ENCODE data around the gene KANSL3.
"Not testable (repeated sequence)": the region's sequence is repeated elsewhere in the genome, so short reads cannot be mapped to it uniquely, and the experiment has no call there.

The KANSL3 gene

DNA sequence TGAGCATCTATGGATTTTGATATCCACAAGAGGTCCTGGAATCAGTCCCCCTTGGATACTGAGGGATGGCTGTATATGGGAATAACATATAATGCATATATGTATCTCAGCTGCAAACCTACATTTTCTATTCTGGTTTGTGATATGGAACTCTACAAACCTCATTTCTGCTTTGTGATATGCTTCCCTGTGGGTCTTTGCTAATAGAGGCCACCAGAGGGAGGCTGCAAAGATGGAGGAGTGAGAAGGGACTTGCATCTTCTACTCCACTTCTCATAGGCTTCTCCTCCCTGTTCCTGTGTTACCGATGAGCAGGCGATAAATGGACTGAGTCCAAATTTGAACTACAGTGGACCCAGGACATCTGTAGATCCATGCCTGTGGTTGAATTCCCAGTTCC lies 63.7 kb downstream of the KANSL3 start:
- no peaks in the 10 kb centered on the region for H3K27me3 Mint-ChIP-seq

DNA sequence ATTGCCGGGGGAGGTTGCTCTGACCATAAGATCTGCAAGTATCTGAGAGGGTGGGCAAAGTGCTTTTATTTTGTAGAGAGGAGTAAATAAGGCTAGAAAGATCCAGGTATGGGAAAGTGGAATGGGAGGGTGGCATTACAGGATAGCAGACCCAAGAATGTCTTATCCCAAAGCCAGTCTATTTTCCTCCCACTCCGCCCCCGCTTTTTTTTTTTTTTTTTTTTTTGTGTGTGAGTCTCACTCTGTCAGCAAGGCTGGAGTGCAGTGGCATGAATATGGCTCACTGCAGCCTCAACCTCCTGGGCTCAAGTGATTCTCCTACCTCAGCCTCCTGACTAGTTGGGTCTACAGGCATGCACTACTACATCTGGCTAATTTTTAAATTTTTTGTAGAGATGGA lies 70.0 kb downstream of the KANSL3 start:
- no peak overlapping the region for H3K27ac Mint-ChIP-seq
- no peak for DNase-seq
- H3K27me3 Mint-ChIP-seq: no peaks in the 10 kb centered on the region
- no peak overlapping the region for H3K4me3 Mint-ChIP-seq
- H3K36me3 Mint-ChIP-seq (ENCODE audit: low read depth): peaks cover 1% of the 10 kb centered on the region
- no peak for ATAC-seq
- no peaks in the 10 kb centered on the region for H3K4me1 Mint-ChIP-seq
- no peaks in the 10 kb centered on the region for H3K9me3 Mint-ChIP-seq

More for the DNA sequence above, 63.7 kb downstream of the KANSL3 start:
- H3K27ac Mint-ChIP-seq: no peak overlapping the region
- ATAC-seq (no peak), DNase-seq (no peak)
- H3K4me1 Mint-ChIP-seq: no peaks in the 10 kb centered on the region
- peaks cover 1% of the 10 kb centered on the region for H3K36me3 Mint-ChIP-seq (ENCODE audit: low read depth)
- H3K9me3 Mint-ChIP-seq: no peaks in the 10 kb centered on the region
- no peak overlapping the region for H3K4me3 Mint-ChIP-seq

DNA sequence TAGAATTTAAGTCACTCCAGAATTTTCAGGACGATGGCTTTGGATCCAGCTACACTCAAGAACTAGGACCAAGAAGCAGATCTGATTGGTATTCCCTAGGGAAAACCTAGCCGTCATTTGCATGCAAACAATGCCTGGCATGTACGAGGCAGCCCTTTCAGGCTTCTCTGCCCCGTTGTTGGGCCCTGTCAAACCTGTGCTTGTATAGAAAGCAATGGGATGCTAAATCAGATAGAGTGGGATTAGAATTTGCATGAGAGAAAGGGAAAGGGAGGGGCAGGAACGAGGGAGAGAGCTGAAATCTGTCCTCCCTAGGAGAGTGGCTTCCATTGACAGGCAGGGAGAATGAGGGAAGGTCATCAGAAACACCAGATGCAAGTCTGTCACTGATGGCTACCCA lies 73.0 kb downstream of the KANSL3 start:
- Mint-ChIP-seq H3K27me3 (no peaks in the 10 kb centered on the region), H3K4me1 (no peaks in the 10 kb centered on the region), H3K9me3 (no peaks in the 10 kb centered on the region), H3K4me3 (no peak overlapping the region), H3K27ac (no peak overlapping the region), H3K36me3 (ENCODE audit: low read depth) (no peaks in the 10 kb centered on the region)
- ATAC-seq (no peak), DNase-seq (no peak)

DNA sequence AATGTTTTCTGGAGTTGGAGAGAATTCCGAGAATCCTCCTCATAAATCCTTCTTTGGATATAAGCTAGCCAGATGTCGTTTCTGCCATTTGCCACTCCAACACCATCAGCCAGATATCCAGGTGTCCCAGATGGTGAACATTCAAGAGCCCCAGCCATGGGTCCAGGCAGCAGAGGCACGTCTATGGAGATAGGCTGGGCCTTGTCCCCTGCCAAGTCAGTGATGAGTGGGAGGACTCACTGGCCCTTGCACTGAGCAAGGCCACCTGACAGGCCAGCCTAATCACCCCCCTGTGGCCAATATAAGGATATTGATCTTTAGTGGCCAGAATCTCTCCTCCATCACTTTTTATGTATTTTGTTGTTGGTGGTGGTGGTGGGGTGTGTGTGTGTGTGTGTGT lies 73.5 kb downstream of the KANSL3 start:
- Mint-ChIP-seq H3K27ac (no peak overlapping the region), H3K27me3 (no peaks in the 10 kb centered on the region), H3K4me1 (no peaks in the 10 kb centered on the region), H3K9me3 (no peaks in the 10 kb centered on the region), H3K36me3 (ENCODE audit: low read depth) (no peaks in the 10 kb centered on the region), H3K4me3 (no peak overlapping the region)
- DNase-seq (no peak), ATAC-seq (no peak)

DNA sequence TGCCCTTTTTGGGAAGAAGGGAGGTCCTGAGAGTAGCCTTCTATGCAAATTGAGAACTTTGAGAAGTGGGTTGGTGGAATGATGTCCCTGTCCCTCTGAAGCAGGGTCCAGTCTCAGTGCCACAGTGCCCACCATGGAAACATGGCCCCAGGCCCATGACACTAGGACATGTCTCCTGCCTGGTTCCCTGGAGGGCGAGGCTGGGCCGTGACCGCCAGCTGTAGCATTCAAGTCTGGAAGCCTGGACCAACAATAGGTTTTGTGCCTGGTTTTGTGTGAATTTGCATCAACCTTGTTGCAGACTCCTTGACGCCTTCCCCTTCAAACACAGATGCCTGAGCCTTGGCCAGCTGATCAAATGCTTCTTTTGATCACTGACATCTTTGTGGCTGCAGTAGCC lies 74.1 kb downstream of the KANSL3 start:
- H3K27me3 Mint-ChIP-seq: no peaks in the 10 kb centered on the region
- no peak overlapping the region for H3K4me3 Mint-ChIP-seq
- no peaks in the 10 kb centered on the region for H3K36me3 Mint-ChIP-seq (ENCODE audit: low read depth)
- no peaks in the 10 kb centered on the region for H3K4me1 Mint-ChIP-seq
- DNase-seq (no peak), ATAC-seq (no peak)
- H3K27ac Mint-ChIP-seq: no peak overlapping the region
- H3K9me3 Mint-ChIP-seq: no peaks in the 10 kb centered on the region

DNA sequence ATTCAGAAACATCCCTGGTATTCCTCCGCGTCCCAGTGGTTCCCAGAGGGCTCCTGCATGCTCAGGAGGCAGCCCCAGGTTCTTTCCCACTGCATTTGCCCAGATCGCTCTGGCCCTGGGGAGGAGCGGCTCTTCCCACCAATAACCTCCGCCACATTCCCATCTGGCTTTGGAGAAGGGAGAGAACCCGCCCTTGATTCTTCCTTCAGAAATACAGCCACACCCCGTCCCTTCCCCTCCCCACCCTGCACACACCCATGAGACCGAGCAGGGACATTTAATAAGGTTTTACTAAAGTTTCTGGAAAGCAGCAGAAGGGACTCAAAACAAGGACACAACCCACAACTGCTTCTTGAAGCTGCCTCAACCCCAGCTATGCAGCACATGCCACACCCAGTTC lies 79.6 kb downstream of the KANSL3 start:
- Mint-ChIP-seq H3K27ac (no peak overlapping the region), H3K27me3 (no peaks in the 10 kb centered on the region), H3K9me3 (peaks cover 6% of the 10 kb centered on the region), H3K36me3 (ENCODE audit: low read depth) (no peaks in the 10 kb centered on the region), H3K4me3 (no peak overlapping the region), H3K4me1 (peaks cover 23% of the 10 kb centered on the region)
- ATAC-seq (no peak), DNase-seq (no peak)

DNA sequence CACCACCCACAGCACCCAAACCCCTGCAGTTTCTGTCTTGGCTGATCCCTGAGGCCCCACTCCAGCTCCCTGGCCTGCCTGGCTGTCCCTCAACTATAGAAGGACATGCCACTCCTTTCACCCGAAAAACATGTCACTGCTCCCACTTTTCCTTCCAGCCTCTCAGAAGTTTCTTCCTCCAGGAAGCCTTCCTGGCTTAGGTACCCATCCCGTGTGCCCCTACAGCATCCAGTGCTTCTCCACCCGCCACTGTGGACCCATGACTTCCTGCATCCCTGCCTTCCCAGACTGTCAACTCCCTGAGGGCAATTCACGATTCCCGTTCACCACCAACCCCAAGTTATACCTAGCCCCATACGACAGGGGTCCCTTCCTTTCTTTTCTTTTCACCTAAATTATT lies 80.1 kb downstream of the KANSL3 start:
- ATAC-seq (no peak), DNase-seq (no peak)
- H3K36me3 Mint-ChIP-seq (ENCODE audit: low read depth): no peaks in the 10 kb centered on the region
- H3K4me1 Mint-ChIP-seq: peaks cover 25% of the 10 kb centered on the region
- H3K9me3 Mint-ChIP-seq: peaks cover 6% of the 10 kb centered on the region
- H3K27me3 Mint-ChIP-seq: no peaks in the 10 kb centered on the region
- H3K4me3 Mint-ChIP-seq: no peak overlapping the region
- no peak overlapping the region for H3K27ac Mint-ChIP-seq

DNA sequence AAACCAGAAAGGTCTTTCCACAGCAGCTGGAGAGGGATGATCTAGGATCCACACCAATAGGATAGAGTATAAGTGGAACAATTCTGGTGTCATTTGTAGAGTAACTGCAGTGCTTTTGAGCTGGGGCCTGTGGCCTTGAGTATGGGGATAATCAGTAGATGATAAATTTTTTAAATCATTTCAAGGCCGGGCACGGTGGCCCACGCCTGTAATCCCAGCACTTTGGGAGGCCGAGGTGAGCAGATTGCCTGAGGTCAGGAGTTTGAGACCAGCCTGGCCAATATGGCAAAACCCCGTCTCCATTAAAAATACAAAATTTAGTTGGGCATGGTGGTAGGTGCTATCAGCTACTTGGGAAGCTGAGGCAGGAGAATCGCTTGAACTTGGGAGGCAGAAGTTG lies 80.7 kb downstream of the KANSL3 start:
- not testable (repeated sequence) for H3K9me3 Mint-ChIP-seq; ATAC-seq; DNase-seq; H3K27me3 Mint-ChIP-seq; H3K27ac Mint-ChIP-seq; H3K4me3 Mint-ChIP-seq; H3K36me3 Mint-ChIP-seq (ENCODE audit: low read depth)
- peaks cover 28% of the 10 kb centered on the region for H3K4me1 Mint-ChIP-seq

DNA sequence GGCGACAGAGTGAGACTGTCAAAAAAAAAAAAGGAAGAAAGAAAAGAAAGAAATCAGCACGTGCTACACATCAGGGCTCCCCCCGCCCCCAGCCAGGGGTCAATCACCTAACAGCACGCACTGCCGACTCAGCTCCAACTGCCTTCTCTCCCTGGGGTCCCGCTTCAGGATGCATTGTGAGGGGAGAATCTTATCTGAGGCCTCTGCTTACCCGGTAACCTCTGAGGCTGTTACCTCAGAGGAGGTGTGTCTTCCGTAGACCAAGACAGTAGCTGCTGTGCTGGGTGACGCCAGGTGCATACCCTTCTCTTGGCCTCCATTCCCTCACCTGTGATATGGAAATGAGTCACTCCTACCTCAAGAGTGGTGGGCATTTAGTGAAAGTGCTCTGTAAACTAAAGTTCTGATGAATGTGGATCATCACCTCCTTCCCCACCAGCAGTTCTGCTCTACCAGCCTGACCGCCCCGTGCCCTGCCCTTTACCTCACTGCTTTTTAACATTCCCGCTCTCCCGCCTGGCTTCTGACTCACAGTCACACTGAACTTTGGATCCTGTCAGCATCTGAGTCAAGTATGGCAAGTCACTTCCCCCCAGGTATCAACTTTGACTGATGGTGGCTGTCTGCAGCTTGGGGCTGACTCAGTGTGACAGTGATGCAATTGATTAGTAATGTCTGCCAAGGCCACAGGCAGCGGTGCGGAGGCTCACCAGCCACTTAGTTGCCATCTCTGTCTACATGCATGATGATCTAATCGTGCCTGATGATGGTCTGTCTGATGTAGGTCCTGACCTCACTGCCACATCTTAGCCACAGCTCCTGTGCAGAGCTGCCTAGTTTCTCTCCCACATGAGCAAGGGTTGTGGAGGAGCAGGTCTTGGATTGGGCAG lies 81.4 kb downstream of the KANSL3 start:
- no peak overlapping the region for H3K4me3 Mint-ChIP-seq
- H3K27me3 Mint-ChIP-seq: no peaks in the 10 kb centered on the region
- DNase-seq (peak; percentile 52), ATAC-seq (peak; percentile 85)
- H3K27ac Mint-ChIP-seq: no peak overlapping the region
- peaks cover 6% of the 10 kb centered on the region for H3K9me3 Mint-ChIP-seq
- H3K36me3 Mint-ChIP-seq (ENCODE audit: low read depth): peaks cover 2% of the 10 kb centered on the region
- peaks cover 28% of the 10 kb centered on the region for H3K4me1 Mint-ChIP-seq

DNA sequence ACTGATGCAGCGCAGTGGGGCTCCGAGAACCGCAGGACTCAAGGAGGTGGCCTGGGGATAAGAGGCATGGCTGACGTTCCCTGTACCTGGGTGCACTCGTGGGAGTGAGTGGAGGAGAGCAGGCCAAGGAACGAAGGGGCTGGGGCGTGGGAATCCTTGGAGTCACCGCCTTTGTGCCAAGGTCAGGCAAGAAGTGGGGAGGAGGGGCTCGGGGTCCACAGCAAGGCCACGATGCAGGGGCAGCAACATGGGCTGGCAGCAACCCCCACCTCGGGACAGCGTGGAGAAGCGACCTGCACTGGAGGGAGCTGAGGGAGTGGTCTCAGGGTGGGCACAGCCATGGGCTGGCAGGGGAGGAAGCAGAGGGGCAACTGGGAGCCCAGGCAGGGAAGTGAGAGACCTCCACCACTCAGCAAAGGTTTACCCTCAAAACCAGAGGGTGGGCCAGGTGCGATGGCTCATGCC lies 82.9 kb downstream of the KANSL3 start:
- peaks cover 2% of the 10 kb centered on the region for H3K36me3 Mint-ChIP-seq (ENCODE audit: low read depth)
- peaks cover 28% of the 10 kb centered on the region for H3K4me1 Mint-ChIP-seq
- ATAC-seq (no peak), DNase-seq (no peak)
- H3K4me3 Mint-ChIP-seq: no peak overlapping the region
- H3K27ac Mint-ChIP-seq: peak overlapping the region; percentile 27
- H3K9me3 Mint-ChIP-seq: peaks cover 6% of the 10 kb centered on the region
- H3K27me3 Mint-ChIP-seq: no peaks in the 10 kb centered on the region

DNA sequence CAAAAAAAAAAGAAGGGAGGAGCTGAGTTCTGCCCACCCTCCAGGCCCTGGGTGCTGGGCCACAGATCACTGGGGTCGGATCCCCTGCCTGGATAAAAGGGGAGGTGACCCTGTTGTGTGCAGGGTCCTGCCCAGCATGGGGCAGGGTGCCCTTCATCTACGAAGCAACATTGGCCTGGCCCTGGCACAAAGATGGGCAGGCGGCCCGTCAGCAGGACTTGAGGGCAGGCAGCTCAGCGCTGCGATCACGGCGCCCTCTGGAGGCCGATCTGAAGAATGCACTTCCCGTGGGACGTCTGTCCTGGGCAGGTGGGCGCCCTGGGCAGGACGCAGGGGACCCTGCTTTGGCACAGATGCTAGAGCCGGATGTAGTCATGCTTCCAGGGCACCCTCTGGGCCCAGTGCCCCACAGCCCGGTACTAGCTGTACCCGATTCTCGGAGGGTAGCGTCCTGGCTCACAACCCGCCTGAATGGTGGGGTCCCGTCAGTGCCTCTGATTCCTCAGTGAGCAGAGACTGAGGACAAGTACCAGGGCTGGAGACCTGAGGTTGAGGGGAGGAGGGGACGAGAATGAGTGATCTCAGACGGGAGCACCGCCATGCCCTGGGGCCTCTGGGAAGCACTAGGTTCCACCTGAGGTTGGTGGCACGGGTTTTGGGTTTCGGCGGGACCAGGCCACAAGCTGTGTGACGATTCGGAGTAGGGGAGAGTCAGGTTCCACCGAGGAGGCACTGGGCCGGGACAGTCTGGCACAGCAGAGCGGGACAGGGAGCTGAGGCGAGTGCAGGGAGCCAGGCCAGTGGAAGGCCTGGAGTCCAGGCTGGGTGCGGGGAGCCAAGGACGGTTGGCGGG lies 83.6 kb downstream of the KANSL3 start:
- peaks cover 2% of the 10 kb centered on the region for H3K36me3 Mint-ChIP-seq (ENCODE audit: low read depth)
- DNase-seq: peak; percentile 74
- H3K27ac Mint-ChIP-seq: peak overlapping the region; percentile 27
- H3K9me3 Mint-ChIP-seq: peaks cover 6% of the 10 kb centered on the region
- no peak overlapping the region for H3K4me3 Mint-ChIP-seq
- H3K4me1 Mint-ChIP-seq: peaks cover 28% of the 10 kb centered on the region
- H3K27me3 Mint-ChIP-seq: no peaks in the 10 kb centered on the region
- peak; percentile 28 for ATAC-seq

DNA sequence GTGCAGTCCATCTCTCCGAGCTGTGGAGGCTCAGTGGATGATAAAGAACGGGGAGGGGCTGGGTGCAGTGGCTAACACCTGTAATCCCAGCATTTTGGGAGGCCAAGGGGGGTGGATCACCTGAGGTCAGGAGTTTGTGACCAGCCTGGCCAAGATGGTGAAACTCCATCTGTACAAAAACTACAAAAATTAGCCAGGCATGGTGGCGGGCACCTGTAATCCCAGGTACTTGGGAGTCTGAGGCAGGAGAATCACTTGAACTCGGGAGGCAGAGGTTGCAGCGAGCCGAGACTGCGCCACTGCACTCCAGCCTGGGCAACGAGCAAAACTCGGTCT lies 84.2 kb downstream of the KANSL3 start:
- H3K36me3 Mint-ChIP-seq (ENCODE audit: low read depth); H3K4me3 Mint-ChIP-seq; H3K27me3 Mint-ChIP-seq; DNase-seq; ATAC-seq; H3K9me3 Mint-ChIP-seq: not testable (repeated sequence)
- Mint-ChIP-seq H3K27ac (peak overlapping the region; percentile 49), H3K4me1 (peaks cover 28% of the 10 kb centered on the region)

DNA sequence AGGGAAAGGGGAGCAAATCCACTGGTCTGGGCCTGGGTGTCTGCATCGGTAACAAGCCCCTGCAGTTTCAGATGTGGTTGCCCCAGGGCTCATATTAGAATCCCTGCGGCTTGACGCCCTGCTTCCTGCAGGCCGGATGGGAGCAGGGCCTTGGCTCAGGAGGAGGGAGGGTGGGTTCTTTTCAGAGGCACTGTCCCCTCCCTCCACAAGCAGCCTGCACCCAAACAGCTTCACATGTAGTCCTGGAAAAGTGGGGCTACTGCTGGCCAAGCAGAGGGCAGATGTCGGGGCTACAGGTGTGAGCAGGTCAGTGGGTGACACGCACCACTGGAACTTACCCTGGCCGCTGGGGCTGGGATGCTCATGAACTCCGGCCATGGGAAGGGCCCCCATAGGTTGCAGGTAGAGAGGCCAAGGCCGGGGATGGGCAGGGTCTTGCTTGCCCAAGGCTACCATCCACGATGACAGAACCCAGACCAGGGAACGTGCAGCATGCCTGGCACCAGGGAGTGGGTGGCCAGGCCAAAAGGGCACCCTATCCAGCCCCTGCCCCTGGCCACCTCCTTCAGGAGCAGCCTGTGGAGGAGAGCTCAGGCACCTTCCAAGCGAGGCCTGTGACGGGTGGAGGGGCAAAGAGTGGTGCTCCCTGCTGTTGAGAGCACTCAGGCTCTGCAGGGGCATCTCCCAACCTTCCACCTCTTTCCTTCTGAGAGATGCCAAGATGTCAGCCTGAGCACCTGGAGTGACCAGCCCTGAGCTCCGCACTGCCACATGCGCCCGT lies 84.7 kb downstream of the KANSL3 start:
- peaks cover 28% of the 10 kb centered on the region for H3K4me1 Mint-ChIP-seq
- H3K9me3 Mint-ChIP-seq: peaks cover 6% of the 10 kb centered on the region
- H3K27me3 Mint-ChIP-seq: no peaks in the 10 kb centered on the region
- H3K4me3 Mint-ChIP-seq: no peak overlapping the region
- H3K27ac Mint-ChIP-seq: peak overlapping the region; percentile 49
- peaks cover 7% of the 10 kb centered on the region for H3K36me3 Mint-ChIP-seq (ENCODE audit: low read depth)
- DNase-seq: no peak
- no peak for ATAC-seq

DNA sequence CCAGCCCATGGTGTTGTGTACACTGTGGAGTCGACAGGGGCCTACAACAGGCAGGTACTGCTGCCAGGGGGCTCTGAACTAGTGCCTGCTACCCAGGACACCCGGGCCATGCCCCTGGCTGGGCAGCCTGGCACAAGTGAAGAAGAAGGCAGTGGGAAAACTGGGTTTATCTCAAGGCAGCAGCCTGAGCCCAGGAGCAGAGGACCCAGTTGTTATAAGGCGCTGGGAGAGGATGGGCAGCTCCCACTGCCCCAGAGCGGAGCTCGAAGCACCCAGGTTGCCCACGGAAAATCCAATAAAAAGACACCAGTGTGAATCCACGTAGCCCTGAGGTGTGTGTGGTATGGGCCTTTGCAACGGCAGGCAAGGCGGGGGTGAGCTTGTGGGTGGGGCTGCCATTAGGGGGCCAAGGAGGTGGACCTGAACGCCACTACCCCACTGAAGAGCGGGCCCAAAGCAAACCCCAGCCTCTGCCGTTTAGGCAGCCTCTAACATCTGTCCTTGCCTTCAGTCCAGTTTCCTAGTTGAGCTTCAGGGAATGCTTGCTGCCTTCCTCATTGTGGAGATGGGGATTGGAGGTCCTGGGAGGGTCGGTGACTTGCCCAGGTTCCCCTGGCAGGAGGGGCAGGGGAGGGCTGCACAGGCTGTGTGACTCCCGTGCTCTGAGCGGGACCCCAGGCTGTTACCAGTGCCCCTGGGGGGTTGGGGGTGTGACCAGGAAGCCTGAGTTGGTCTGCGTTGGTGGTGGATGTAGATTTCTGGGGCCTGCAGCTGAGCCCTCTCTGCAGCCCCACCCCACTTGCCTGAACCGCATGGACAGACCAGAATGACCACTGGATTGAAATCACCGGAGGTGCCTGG lies 85.6 kb downstream of the KANSL3 start:
- no peak for ATAC-seq
- Mint-ChIP-seq H3K27ac (no peak overlapping the region), H3K4me1 (peaks cover 28% of the 10 kb centered on the region), H3K27me3 (no peaks in the 10 kb centered on the region), H3K36me3 (ENCODE audit: low read depth) (peaks cover 11% of the 10 kb centered on the region), H3K9me3 (peaks cover 6% of the 10 kb centered on the region), H3K4me3 (no peak overlapping the region)
- DNase-seq: no peak

Data from activated naive CD8-positive, alpha-beta T cell treated with anti-CD3 and anti-CD28 coated beads, Interleukin-2, amount 50 U/mL, for 24 hours (primary cell).